ENCODE measurements around the gene CELA2B. TPM values are rescaled to one million over a fixed set of nuclear protein-coding genes. Genes with fewer than 3 reads are reported as not detected.

The CELA2B gene
- total RNA-seq (2022; extraction: Qiagen RNA extraction; ENCODE audit: low read depth), result not detected in 5 replicates

GRCh38 chr1:15475752-15476314 is at the start of gene CELA2B:
TSS of gene CELA2B (plus strand) at chr1:15476104. CDS start at chr1:15476126, 22 bp downstream.

GRCh38 chr1:15456313-15456954 is 19.5 kb upstream of the CELA2B start, which contains the start of gene CELA2A:
TSS of gene CELA2A (plus strand) at chr1:15456732. CDS start at chr1:15456754, 22 bp downstream.

GRCh38 chr1:15524021-15524282 is 48.0 kb downstream of the CELA2B start, which contains the start of gene CASP9:
TSS of gene CASP9 (minus strand) at chr1:15524215. CDS start at chr1:15524200, 15 bp downstream.

GRCh38 chr1:15526490-15527339 is 50.8 kb downstream of the CELA2B start, which contains the start of gene DNAJC16:
TSS of gene DNAJC16 (plus strand) at chr1:15526848. CDS start at chr1:15529106, 2,258 bp downstream.

Other genes starting within 250 kb of the CELA2B start
- gene FHAD1, start 228.9 kb upstream of the CELA2B start, total RNA-seq (2022; extraction: Qiagen RNA extraction; ENCODE audit: low read depth), result 0.46 to 0.78 TPM (median 0.69 TPM) in 5 replicates
- gene EFHD2, start 66.2 kb upstream of the CELA2B start, total RNA-seq (2022; extraction: Qiagen RNA extraction; ENCODE audit: low read depth), result 164 to 255 TPM (median 241 TPM) in 5 replicates
- 0.61 to 1.6 TPM (median 1.1 TPM) in 5 replicates for gene CTRC, start 37.7 kb upstream of the CELA2B start, total RNA-seq (2022; extraction: Qiagen RNA extraction; ENCODE audit: low read depth)
- gene CELA2A, start 19.4 kb upstream of the CELA2B start, total RNA-seq (2022; extraction: Qiagen RNA extraction; ENCODE audit: low read depth), result not detected in 5 replicates
- 5.2 to 6.6 TPM (median 5.8 TPM) in 5 replicates for gene CASP9, start 48.1 kb downstream of the CELA2B start, total RNA-seq (2022; extraction: Qiagen RNA extraction; ENCODE audit: low read depth)
- gene DNAJC16, start 50.7 kb downstream of the CELA2B start, total RNA-seq (2022; extraction: Qiagen RNA extraction; ENCODE audit: low read depth), result 4.6 to 5.5 TPM (median 4.7 TPM) in 5 replicates
- gene AGMAT, start 108.9 kb downstream of the CELA2B start, total RNA-seq (2022; extraction: Qiagen RNA extraction; ENCODE audit: low read depth), result 6.1 to 8.5 TPM (median 7.9 TPM) in 5 replicates
- gene DDI2, start 141.4 kb downstream of the CELA2B start, total RNA-seq (2022; extraction: Qiagen RNA extraction; ENCODE audit: low read depth), result 8.1 to 11.8 TPM (median 9.1 TPM) in 5 replicates
- gene PLEKHM2, start 208.2 kb downstream of the CELA2B start, total RNA-seq (2022; extraction: Qiagen RNA extraction; ENCODE audit: low read depth), result 24.1 to 30.4 TPM (median 28.5 TPM) in 5 replicates